OCI-LY1 (cell line): ENCODE data around the gene PPP2R2C.

ENCODE experiments used
- H2AFZ ChIP-seq: fragments of 200-600 bp; sonication (generic), shearing (Covaris generic); 2 replicates; pipeline ENCODE4 v1.6.0; 2014; ENCODE audit warnings: antibody characterized with exemption, mild to moderate bottlenecking, low read length
- H3F3A ChIP-seq: fragments of 200-600 bp; sonication (generic), shearing (Covaris generic); 2 replicates; pipeline ENCODE4 v1.6.0; 2014; ENCODE audit warnings: mild to moderate bottlenecking, antibody characterized with exemption, low read length, moderate library complexity; ENCODE audit not compliant: insufficient read depth
- H3K27ac ChIP-seq: fragments of 200-600 bp; sonication (generic); 2 replicates; pipeline ENCODE4 v1.5.1; 2014; ENCODE audit warnings: low read length, mixed run types, mild to moderate bottlenecking, low read depth; ENCODE audit not compliant: poor library complexity, severe bottlenecking
- H3K27me3 ChIP-seq: fragments of 200-600 bp; sonication (generic); 2 replicates; pipeline ENCODE4 v1.6.0; 2014; ENCODE audit warnings: antibody characterized with exemption, mild to moderate bottlenecking, low read length, moderate library complexity; ENCODE audit not compliant: insufficient read depth
- H3K36me3 ChIP-seq: fragments of 200-600 bp; sonication (generic); 2 replicates; pipeline ENCODE4 v1.6.1; 2014; ENCODE audit warnings: mild to moderate bottlenecking, antibody characterized with exemption, low read length, moderate library complexity, mixed read lengths; ENCODE audit not compliant: insufficient read depth
- H3K4me1 ChIP-seq: fragments of 200-600 bp; sonication (generic); 2 replicates; pipeline ENCODE4 v1.5.1; 2014; ENCODE audit warnings: mild to moderate bottlenecking, low read length, moderate library complexity; ENCODE audit not compliant: insufficient read depth, severe bottlenecking
- H3K4me2 ChIP-seq: fragments of 200-600 bp; sonication (generic), shearing (Covaris generic); 2 replicates; pipeline ENCODE4 v1.6.1; 2014; ENCODE audit warnings: low read length
- H3K4me3 ChIP-seq: fragments of 200-600 bp; sonication (generic); 2 replicates; pipeline ENCODE4 v1.5.1; 2014; ENCODE audit warnings: low read length, low read depth, mild to moderate bottlenecking, mixed read lengths; ENCODE audit not compliant: poor library complexity, severe bottlenecking
- H3K79me2 ChIP-seq: fragments of 200-600 bp; shearing (Covaris generic); 2 replicates; pipeline ENCODE4 v1.6.1; 2016; ENCODE audit warnings: mixed run types, low read length, mixed read lengths; ENCODE audit not compliant: insufficient read depth
- H3K9ac ChIP-seq: fragments of 200-600 bp; sonication (generic), shearing (Covaris generic); 2 replicates; pipeline ENCODE4 v1.6.1; 2014; ENCODE audit warnings: mild to moderate bottlenecking, low read length, mixed read lengths
- H3K9me2 ChIP-seq: fragments of 200-600 bp; sonication (generic), shearing (Covaris generic); 2 replicates; pipeline ENCODE4 v1.6.1; 2014; ENCODE audit warnings: low read depth, mild to moderate bottlenecking, low read length, mixed read lengths
- H3K9me3 ChIP-seq: fragments of 200-600 bp; shearing (Covaris generic); 2 replicates; pipeline ENCODE4 v1.6.1; 2014; ENCODE audit warnings: low read length, mixed read lengths
- H4K20me1 ChIP-seq: fragments of 200-600 bp; sonication (generic), shearing (Covaris generic); 2 replicates; pipeline ENCODE4 v1.6.0; 2016; ENCODE audit warnings: mild to moderate bottlenecking, low read length; ENCODE audit not compliant: insufficient read depth
- CTCF ChIP-seq: fragments of 200-600 bp; sonication (generic), shearing (Covaris generic); IDR thresholded peaks from 2 replicates; pipeline ENCODE4 v1.5.1; 2017; ENCODE audit warnings: mild to moderate bottlenecking, antibody characterized with exemption, low read length, moderate library complexity, mixed read lengths
- EZH2 ChIP-seq: fragments of 200-600 bp; sonication (generic), shearing (Covaris generic); IDR thresholded peaks from 2 replicates; pipeline ENCODE4 v1.8.0; 2017; ENCODE audit warnings: borderline replicate concordance, mixed run types, mild to moderate bottlenecking, antibody characterized with exemption, low read length, moderate library complexity, mixed read lengths

PPP2R2C gene

GRCh38 chr4:6334203-6334887 is 138.1 kb downstream of the PPP2R2C start:
- no peak for TF ChIP-seq CTCF
- no peak for TF ChIP-seq EZH2
- no peak overlapping the region for H3K4me3 ChIP-seq
- H3K27ac ChIP-seq, result no peak overlapping the region
- no peak overlapping the region for H2AFZ ChIP-seq
- H3K9me3 ChIP-seq, result no peaks in the 10 kb centered on the region
- no peaks in the 10 kb centered on the region for H3K79me2 ChIP-seq
- no peaks in the 10 kb centered on the region for H3K27me3 ChIP-seq
- no peaks in the 10 kb centered on the region for H3K9me2 ChIP-seq
- H3K9ac ChIP-seq, result no peak overlapping the region
- H3F3A ChIP-seq, result no peaks in the 10 kb centered on the region
- H3K4me2 ChIP-seq, result no peak overlapping the region
- H3K4me1 ChIP-seq, result no peaks in the 10 kb centered on the region
- no peaks in the 10 kb centered on the region for H3K36me3 ChIP-seq
- H4K20me1 ChIP-seq, result no peaks in the 10 kb centered on the region

GRCh38 chr4:6333301-6334202 is 138.9 kb downstream of the PPP2R2C start:
- Histone ChIP-seq H2AFZ (no peak overlapping the region), H3K27ac (no peak overlapping the region), H3K4me3 (no peak overlapping the region), H3K9me3 (no peaks in the 10 kb centered on the region), H3K27me3 (no peaks in the 10 kb centered on the region), H3F3A (no peaks in the 10 kb centered on the region), H4K20me1 (no peaks in the 10 kb centered on the region), H3K9ac (no peak overlapping the region), H3K4me2 (no peak overlapping the region), H3K79me2 (no peaks in the 10 kb centered on the region), H3K9me2 (no peaks in the 10 kb centered on the region), H3K36me3 (no peaks in the 10 kb centered on the region), H3K4me1 (no peaks in the 10 kb centered on the region)
- TF ChIP-seq EZH2 (no peak), CTCF (peak; percentile 36; the same call in 1 of the 2 replicates)

GRCh38 chr4:6332669-6333050 is 139.8 kb downstream of the PPP2R2C start:
- H3K4me1 ChIP-seq, result no peaks in the 10 kb centered on the region

More at GRCh38 chr4:6332669-6333050, 139.8 kb downstream of the PPP2R2C start:
- no peak overlapping the region for H2AFZ ChIP-seq
- no peaks in the 10 kb centered on the region for H3F3A ChIP-seq
- no peak overlapping the region for H3K9ac ChIP-seq
- no peaks in the 10 kb centered on the region for H3K79me2 ChIP-seq
- no peaks in the 10 kb centered on the region for H3K27me3 ChIP-seq
- no peaks in the 10 kb centered on the region for H3K9me3 ChIP-seq
- no peak for TF ChIP-seq CTCF
- no peak for TF ChIP-seq EZH2
- no peaks in the 10 kb centered on the region for H3K36me3 ChIP-seq
- no peaks in the 10 kb centered on the region for H3K9me2 ChIP-seq
- H4K20me1 ChIP-seq, result no peaks in the 10 kb centered on the region
- no peak overlapping the region for H3K4me2 ChIP-seq
- H3K4me3 ChIP-seq, result no peak overlapping the region
- H3K27ac ChIP-seq, result no peak overlapping the region
